Hematopoietic multipotent progenitor cell treated with erythropoietin and hydrocortisone succinate and interleukin-3 and kit ligand, for 15 days (in vitro differentiated cells): ENCODE measurements around the gene EFCAB5.
"Not testable (repeated sequence)": the region's sequence is repeated elsewhere in the genome, so short reads cannot be mapped to it uniquely, and the experiment has no call there.

Experiments
- DNase-seq: peaks from one replicate; pipeline ENCODE4 v3.0.0-alpha.2; 2015; ENCODE audit warnings: low spot score

EFCAB5 gene

DNA sequence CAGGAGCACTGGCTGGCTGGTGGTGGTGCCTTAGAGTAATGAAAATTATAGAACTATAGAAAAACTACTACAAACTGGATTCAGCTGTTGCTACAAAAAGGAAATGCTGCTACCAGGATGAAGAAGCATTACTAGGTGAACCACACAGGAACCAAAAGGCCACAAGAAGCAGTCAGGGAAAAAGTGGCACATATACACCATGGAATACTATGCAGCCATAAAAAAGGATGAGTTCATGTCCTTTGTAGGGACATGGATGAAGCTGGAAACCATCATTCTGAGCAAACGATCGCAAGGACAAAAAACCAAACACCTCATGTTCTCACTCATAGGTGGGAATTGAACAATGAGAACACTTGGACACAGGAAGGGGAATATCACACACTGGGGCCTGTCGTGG, 5.5 kb upstream of the EFCAB5 start:
- DNase-seq, result not testable (repeated sequence)

DNA sequence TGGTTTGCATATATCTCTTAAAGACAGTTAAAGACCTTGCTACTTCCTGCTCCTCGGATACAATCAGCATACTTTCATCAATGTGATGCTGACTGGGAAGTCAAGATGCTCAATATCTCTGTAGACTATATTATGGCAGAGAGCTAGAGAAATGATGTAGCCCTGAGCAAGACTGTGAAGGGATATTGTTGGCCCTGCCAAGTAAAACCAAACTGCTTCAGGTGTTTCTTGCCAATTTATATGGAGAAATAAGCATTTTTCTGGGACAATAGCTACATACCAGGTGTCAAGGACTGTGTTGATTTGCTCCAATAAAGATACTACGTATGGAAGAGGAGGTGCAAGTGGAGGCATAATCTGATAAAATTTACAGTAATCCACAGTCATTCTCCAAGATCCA, 4.7 kb upstream of the EFCAB5 start:
- DNase-seq, result no peak

DNA sequence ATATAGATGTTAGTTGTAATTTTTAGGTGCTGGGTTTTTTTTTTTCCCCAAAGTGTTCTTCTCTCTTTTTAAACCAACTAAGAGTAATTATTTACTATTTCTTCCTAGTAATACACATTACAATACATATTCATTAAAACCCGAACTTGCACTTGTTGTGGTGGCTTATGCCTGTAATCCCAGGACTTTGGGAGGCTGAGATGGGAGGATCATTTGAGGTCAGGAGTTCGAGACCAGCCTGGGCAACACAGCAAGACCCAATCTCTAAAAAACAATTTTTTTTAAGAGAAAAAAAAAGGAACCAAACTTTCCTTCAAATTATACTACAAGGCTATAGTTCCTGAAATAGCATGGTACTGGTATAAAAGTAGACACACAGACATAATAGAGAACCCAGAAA, 3.8 kb downstream of the EFCAB5 start:
- no peak for DNase-seq

DNA sequence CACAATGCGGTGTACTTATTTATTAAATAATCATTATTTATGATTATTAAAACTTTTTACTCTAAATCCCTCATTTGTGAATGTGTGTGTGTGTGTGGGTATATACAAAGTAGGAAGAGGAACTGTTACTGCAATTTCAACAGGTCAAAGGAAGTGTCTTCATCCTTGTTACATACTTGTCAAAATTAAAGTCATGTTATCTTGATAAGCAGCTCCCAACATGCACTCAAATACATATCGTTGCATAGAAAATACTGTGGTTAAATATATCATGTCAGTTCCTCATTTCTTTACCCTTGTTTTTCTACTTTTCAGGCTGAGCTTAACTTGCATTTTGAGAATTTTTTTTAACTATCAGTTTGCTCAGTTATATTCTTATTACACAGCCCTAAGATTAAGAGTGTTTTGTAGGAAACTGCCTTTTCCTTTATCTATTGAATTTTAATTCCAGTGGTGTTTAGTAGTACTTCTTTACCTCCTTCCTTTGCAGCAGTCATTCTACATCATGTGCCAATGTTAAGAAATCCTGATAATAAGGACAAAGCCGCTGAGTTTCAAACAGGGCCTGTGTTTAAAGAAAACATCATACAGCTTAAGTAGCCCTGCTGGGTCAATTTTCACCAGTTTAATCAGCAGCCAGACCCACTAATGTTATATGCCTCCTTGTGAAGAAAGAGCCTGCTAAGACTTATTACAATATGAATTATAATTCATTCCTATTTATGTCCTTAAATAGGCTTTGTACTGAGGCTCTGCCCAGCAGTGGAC, 7.2 kb downstream of the EFCAB5 start:
- DNase-seq, result no peak

DNA sequence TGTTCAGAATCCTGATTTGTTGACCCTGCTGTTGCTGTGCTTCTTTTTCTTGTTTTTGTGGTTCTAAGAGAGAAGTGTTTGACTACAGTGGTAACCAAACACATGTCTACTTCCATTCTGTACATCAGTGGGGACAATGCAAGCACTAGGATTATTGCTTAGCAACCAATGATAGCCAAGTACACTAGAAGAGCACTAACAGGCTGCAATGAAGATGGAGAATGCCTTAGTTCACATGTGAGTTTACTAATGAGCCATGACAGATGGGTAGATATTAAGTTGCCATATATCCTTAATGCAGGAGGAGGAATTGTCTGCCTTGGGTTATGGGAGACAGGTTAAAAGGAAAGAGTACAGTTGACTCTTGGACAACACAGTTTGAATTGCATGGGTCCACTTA, 8.3 kb downstream of the EFCAB5 start:
- DNase-seq, result no peak

DNA sequence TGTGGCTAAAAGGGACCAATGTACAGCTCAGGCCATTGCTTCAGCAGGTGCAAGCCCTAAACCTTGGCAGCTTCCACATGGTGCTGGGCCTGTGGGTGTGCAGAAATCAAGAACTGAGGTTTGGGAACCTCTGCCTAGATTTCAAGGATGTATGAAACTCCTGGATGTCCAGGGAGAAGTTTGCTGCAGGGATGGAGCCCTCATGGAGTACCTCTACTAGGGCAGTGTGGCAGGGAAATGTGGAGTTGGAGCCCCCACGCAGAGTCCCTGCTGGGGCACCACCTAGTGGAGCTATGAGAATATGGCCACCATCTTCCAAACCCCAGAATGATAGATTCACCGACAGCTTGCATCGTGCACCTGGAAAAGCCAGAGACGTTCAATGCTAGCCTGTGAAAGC, 13.0 kb downstream of the EFCAB5 start:
- DNase-seq, result no peak

DNA sequence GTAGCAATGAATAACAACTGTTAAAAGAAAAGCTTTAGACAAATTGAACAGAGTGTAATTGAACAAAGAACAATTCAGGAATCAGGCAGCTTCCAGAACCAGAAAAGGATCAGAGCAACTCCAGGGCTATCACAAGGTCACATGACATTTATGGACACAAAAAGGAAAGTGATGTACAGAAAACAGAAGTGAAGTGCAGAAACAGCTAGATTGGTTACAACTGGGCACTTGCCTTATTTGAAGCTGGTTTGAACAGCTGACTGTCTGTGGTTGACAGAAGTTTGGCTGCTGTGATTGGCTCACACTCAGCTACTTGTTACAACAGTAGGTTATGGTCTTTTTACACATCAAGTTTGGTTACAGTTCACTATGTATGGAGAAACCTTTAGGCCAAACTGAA, 14.8 kb downstream of the EFCAB5 start:
- no peak for DNase-seq

DNA sequence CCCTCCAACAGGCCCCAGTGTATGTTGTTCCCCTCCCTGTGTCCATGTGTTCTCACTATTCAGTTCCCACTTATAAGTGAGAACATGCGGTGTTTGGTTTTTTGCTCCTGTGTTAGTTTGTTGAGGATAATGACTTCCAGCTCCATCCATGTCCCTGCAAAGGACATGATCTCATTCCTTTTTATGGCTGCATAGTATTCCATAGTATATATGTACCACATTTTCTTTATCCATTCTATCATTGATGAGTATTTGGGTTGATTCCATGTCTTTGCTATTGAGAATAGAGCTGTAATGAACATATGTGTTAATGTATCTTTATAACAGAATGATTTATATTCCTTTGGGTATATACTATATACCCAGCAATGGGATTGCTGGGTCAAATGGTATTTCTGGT, 16.1 kb downstream of the EFCAB5 start:
- not testable (repeated sequence) for DNase-seq

DNA sequence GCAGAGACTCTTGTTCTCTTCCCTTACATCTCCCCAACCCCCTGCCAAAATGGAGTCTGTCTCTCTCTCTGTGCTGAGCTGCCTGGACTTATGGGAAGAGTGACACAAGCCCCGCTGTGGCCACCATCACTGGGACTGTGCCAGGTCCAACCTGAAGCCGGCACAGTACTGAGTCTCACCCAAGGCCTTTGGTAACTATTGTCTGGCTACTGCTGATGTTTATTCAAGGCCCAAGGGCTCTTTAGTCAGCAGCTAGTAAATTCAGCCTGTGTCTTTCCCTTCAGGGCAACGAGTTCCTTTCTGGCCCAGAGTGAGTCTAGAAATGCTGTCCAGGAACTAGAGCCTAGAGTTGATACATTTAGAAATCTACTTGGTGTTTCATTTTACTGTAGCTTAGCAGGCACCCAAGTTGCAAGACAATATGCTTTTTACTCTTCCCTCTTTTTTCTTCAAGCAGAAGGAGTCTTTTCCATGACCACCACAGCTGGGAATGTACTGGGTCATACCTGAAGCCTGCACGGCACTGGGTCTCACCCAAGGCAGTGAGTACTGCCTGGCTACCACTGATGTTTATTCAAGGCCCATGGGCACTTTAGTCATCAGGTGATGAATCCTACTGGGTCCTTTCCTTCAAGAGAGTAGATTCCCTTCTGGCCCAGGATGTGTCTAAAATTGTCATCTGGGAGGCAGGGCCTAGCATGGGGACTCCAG, 17.7 kb downstream of the EFCAB5 start:
- no peak for DNase-seq

DNA sequence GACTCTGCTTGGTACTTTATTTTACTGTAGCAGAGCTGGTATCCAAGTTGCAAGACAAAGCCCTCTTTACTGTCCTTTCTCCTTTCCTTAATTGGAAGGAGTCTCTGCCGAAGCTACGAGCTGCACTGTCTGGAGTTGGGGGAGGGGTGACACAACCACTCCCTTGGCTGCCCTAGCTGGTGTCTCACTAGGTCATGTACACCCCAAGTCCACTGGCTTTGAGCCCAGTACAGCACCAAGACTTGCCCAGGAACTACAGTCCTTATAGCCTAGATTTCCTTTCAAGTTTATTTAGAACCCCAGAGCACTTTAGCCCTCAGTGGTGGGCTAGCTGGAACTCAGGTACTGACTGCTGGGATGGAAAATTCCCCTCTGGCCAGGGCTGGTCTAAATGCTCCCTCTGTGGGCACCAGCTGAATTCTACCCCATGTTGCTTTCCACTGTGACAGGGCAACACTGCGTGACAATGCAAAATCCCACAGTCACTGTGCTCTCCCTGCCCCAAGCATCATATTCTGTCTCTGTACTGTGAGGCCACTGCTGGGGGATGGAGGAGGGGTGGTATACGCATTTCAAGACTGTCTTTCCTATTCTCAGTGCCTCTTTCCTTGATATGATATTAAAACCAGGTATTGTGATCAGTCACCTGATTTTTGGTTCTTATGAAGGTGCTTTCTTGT, 18.4 kb downstream of the EFCAB5 start:
- DNase-seq, result no peak

DNA sequence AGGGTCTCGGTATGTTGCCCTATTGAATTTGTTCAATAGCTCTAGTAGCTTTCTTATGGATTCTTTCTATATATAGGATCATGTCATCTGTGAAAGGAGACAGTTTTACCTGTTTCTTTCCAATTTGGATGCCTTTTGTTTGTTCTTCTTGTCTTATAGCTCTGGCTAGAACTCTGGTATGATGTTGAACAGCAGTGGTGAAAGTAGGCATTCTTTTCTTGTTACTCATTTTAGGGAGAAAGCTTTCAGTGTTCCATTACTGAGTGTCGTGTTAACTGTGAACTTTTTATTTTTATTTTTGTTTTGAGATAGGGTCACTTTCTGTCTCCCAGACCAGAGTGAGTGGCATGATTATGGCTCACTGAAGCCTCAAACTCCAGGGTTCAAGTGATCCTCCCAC, 21.2 kb downstream of the EFCAB5 start:
- DNase-seq, result no peak

DNA sequence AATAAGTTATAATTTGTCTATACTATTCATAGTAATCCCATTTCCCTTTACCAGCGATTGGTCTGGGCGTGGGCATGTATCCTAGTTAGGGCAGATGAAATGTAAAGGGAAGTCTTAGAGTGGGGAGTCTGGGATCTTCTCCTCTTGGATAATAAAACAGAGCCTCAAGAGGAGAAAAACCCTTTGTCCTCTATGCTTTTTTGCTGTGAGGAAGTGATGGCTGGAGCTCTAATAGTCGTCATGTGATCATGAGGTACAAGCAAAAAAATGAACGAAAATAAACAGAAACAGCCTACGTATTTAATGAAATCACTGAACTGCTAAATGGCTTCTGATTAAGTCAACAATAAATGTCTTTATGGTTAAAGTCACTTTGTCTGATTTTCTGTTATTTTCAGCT, 26.8 kb downstream of the EFCAB5 start:
- DNase-seq, result no peak

DNA sequence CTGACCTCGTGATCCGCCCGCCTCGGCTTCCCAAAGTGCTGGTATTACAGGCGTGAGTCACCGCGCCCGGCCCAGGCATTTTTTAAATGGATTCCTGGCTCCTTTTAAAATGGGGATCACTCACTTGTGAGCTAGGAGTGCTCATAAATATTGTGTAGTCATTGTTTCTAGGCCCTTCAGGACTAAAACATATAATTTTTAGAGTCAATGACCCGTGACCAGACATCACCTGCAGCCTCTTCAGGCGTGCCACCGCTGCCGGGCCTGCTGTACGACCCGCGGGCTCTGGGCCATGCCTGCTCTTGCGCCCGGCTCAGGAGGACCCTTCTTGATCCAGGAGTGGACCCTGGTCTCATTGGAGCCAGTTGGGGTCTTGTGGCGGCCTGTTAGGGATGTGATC, 30.8 kb downstream of the EFCAB5 start:
- DNase-seq, result no peak

DNA sequence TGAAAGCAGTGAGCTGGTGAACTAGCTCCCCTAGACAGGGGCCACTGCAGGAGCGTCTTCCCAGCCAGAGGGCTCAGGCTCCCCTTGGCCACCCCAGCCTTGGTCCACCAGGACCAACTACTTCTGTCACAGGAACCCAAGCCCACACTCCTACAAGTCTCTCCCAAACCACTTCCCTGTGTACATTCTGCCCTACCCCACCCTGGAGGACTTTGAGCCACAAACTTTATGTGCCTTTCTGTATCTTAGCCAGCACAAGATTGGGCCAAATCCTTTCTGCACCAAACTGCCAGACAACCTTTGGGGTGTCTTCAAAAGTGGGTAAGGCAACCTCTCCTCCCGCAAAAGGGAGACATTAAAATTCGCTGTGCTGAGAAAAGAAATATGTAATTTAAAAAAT, 31.6 kb downstream of the EFCAB5 start:
- DNase-seq, result no peak

DNA sequence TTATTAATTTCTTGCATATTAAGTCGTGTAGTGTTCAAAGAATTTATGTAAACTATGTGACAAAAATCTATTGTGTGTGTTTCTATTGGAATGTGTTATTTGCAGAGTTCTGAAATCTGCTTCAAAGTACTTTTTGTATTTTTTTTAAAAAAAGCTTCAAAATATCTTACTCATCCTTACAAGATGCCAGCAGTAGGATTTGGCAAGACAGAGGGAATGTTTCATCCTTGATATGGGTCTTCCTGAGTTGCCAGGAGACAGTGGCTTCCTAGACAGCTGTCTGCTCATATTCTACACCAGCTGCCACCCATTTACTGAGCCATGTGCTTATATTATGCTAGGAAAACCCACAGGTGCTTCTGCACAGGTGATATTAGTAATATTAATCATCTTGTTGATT, 36.4 kb downstream of the EFCAB5 start:
- DNase-seq, result no peak

DNA sequence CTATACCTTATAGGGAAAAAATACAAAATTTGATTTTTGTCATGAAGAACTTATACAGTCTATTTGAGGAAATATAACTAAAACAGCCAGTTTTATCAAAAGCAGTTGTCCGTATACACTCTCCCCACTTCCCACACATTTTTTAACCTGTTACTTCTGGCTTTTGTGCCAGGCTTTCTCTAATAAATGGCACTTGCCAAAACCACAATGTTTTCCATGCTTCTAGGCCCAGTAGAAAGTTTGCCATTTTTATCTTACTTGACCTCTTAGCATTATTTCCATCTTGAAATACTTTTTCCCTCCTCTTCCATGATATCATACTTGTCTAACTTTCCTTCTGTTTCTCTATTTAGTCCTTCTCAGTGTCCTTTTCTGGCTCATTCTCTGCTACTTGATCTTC, 38.8 kb downstream of the EFCAB5 start:
- no peak for DNase-seq

DNA sequence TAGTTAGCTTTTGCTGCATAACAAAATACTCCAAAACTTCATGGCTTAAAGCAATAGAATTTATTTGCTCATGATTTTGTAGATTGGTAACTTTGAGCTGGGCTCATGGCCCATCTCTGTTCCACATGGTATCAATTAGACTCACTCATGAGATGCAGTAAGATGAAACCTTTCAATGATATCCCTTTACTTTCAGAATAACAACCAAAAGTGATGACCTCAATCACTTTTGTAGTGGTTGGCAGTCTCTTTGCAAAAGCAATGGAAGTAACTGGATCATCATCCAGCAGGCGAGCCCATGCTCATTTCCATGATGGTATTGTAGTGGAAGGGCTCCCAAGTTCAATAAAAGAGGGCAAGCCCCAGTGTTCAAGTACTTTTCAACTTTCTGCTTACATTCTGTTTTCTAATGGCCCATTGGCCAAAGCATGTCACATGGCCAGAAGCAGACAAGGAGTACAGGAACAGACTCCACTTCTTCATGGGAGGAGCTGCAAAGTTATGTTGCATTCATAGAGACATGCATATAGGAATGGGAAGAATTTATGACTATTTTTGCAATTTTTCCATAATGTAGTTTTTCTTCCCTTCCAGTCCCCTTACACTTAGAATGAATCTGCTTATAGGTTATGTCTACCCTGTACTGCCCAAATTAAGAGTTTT, 41.7 kb downstream of the EFCAB5 start:
- no peak for DNase-seq

DNA sequence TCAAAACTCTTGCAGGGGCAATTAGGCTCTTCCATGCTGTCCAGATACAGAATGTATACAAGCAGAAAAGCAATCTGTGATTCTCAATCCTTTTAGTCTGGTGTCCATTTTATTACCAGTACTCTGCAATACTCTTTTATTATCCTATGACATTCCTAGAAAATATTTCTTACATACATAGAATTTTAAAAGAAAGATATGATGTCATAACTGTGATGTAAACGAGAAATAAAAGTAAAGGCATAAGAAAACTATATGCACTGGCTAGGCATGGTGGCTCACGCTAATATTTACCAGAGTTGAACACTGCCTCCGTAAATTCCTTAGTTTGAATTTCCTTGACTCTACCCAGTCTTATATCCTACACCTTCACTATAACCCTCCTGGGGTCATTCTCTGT, 55.0 kb downstream of the EFCAB5 start:
- DNase-seq, result no peak

DNA sequence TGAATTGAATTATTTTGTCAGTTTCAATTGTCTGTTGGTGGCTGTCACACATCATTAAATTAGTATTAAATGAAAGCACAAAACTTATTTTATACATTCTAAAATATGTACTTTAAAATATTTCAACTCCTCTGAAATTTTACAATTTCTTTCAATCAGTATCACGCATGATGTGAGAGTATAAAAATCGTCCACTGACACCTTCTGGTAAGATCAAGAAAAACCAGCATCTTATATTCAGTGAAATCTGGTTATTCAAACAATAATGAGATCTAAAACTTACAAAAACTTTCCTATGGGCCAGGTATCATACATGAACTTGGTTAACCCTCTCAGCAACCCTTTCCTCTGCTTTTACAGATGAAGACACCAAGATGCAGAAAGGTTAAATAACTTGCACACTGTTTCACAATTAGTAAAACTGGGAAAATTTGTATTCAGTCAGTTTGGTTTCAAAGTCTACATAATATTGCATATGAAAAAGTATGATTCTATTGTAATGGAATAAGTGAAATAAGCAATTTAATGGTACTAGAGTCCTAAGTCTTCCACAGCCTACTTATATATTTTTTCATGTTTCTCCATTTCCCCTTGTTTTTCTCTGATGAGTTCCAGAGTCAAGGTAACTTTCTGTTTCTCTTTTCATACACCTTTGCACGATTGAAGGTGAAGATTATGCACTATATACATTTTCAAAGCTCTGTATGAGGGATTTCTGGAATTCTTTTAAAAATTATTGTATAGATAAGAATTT, 58.7 kb downstream of the EFCAB5 start:
- no peak for DNase-seq

DNA sequence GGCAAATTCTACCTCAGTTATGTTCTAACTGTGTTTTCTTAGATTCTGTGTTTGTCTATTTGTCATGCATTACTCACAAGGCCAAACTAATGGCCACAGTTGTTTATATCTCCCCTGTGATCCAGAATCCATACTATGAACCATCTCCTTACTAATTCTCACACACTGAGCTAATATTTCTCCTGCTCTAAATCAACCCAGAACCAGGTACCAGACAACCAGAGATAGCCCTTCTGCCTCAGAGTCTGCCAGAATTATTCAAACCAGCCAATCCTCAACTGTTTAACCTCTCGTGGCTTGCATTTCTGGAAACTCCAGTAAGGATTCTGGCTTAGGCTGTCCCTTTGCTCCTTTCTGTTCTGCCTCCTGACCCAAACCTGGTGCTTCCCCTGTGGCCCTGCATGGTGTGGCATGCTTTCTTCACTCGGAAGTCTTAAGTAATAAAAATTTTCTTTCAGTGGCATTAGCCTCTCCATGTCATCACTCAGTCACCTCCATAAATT, 59.4 kb downstream of the EFCAB5 start:
- no peak for DNase-seq

DNA sequence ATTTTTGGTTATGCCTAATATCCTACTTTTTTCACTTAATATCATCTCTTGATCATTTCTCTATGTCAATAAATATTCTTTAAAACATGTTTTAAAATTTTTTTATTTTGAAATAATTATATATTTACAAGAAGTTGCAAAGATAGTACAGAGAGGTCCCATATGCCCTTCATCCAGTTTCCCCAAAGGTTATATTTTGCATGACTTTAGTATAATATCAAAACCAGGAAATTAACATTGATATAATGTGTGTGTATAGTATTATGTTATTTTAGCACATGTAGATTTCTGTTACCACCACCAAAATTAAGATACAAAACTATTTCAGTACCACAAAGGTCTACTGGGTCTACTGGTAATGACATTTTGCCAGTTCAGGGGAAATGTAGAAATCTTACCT, 60.7 kb downstream of the EFCAB5 start:
- DNase-seq, result no peak
